NOMO-1 treated with dmso at 0.1 percent for 144 hours (cell line): ENCODE data around the gene DSCAML1.

Source experiments
- DNase-seq: peaks from one replicate; lab custom pipeline; 2025; ENCODE audit not compliant: unreplicated experiment; lab: John Stamatoyannopoulos, UW

Gene DSCAML1

GRCh38 chr11:117642835-117643234, 154.2 kb downstream of the DSCAML1 start:
- DNase-seq, result no peak

DNA sequence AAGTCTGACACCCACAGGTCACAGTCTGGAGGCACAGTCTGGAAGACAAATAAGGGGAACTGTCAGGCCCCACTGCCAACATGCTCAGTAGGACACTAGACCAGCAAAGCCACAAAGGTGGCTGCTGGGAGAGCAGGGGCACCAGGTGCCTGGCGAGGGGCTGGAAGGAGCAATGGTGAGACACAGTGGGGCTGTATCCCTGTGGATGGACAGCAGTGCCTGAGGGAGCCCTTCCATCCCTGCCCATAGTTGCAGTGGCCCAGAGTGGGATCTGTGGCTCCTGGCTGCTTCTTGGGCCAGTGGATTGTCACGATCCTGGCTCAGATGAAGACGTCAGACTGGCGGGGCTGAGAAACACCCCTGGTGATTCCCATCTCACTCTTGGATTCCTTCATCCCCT, 154.6 kb downstream of the DSCAML1 start:
- no peak for DNase-seq

DNA sequence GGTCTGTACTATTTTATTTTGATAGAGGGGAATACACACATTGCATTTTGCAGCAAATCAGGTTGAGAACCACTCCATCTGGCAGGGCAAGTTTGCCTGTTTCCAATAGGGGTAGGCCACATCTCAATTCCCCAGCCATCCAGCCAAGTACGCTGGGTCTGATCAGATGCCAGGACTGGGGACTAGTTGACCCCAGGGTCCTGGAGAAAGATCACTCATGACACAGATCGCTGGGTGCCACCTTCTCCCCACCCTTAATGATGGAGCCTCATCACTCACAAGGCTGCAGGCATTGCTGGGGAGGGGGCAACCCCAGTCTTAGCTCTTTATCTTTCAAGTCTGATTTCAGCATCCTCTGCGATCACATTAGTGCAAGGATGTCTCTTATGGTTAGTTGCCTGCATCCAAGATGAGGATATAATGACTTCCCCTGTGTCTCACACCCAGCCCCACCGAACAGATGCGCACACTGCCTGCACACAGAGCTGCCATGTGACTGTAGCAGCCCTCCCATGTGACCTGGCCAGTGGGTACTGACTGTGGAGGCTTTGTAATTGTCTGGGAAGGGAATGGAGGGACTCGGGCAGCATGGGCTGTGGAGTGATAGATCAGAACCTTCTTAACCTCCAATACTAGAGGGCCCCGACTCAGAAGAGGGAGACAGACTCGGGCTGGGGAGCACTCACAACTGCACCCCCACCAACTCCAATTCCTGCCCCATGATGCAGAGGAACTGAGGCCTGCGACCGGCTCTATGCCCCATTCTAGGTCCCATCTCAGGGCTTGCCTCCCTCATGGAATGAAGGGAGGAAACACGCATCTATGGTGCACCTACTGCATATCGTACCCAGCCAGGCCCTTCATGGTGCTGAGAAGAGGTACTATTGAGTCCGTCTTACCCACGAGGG, 155.8 kb downstream of the DSCAML1 start:
- no peak for DNase-seq

GRCh38 chr11:117640041-117640440, 157.0 kb downstream of the DSCAML1 start:
- no peak for DNase-seq

DNA sequence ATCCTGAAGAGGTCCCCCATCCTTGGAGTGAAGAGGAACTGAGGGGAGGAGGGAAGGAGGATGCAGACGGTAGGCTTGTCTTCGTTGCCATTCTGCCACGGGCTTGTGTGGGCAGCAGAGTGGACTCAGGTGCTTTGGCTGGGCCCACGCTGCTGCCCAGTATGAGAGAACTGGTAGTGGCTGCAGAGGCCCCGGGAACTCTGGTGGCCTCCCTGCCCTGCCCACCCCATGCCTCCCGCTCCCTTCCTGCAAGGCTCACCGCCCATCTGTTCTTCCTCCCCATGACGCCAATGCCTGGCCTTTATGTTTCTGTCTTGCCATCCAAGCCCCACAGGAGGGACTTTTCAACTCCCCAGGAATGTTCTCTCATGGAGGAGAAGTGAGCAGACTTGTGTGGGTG, 157.4 kb downstream of the DSCAML1 start:
- DNase-seq, result no peak

DNA sequence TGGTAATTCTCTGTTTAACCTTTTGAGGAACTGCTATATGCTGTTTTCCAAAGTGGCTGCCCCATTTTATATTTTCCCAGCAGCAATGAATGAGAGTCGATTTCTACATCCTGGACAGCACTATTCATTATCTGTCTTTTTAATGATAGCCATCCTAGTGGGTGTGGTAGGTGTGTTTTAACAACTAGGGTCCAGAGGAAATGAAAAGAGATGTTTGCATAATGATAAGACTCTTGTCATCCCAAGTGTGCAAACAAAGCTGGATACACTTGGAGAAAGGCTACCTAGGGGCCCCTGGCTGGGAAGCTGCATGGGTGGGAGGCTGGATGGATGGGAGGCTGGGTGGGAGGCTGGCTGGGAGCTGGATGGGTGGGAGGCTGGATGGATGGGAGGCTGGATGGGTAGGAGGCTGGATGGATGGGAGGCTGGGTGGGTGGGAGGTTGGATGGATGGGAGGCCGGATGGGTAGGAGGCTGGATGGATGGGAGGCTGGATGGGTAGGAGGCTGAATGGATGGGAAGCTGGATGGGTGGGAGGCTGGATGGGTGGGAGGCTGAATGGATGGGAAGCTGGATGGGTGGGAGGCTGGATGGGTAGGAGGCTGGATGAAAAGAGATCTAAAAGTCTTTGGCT, 158.0 kb downstream of the DSCAML1 start:
- no peak for DNase-seq

DNA sequence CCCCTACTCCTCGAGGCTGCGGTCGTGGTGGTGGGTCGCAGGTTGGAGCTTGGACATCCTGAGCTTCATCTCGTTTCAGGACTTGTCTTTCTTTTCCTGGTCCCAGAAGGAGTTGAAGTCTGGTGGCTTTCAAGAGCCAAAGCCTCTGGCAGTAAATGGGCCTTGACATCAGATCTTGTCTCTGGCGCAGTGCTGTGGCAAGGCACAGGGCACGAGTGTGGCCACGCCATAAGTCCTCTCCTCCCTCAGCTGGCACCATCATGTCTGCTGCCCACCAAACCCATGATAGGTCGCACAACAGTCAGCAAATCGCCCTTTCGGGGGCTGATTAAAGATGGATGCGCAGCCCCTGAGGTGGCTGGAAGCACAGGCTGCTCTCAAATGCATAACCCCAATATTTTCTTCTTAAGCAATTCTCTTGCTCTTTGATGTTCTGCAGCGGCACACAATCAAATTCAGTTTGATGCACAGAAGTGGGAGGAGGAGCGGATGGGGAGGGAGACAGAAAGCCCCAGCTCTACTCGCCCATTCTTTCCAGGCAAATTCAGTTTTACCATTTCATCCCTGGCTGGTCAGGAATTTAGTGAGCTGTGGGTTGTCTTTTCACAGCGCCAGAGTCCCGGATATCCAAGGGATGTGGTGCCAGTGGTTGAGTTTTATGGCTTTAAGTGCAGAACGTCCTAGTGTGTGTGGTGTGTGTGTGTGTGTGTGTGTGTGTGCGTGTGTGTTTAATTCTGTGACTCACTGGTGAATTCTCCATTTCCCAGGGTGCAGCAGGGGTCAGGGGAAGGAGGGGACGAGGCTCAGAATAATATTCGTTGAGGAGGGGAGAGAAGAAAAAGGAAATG, 162.0 kb downstream of the DSCAML1 start:
- no peak for DNase-seq

GRCh38 chr11:117633976-117634755, 162.8 kb downstream of the DSCAML1 start:
- no peak for DNase-seq

DNA sequence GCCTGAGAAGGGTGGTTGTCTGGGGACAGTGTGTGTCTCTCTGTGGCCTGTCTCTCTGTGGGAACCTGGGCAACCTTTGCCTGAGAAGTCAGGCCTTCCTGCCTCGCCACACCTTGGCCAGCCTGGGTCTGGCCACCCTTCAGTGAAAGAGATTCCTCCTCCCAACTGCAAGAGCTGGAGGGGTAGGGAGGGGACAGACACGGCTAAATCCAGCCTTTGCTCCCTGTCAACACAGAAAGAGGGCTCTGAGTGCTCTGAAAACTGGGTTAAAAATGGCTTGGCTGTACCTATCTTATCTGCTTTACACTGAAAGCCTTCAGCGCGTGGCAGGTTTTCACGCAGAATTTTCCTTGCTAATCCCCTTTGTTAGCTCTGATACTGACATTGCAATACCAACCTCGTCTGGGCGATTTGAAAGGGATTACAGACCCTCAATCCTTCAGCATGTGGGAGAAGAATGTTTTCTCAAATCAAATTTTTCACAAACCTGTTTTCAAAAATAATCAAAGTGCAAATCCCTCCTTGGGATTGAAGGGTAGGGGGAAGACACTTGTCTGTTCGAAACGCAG, 163.7 kb downstream of the DSCAML1 start:
- DNase-seq, result no peak

DNA sequence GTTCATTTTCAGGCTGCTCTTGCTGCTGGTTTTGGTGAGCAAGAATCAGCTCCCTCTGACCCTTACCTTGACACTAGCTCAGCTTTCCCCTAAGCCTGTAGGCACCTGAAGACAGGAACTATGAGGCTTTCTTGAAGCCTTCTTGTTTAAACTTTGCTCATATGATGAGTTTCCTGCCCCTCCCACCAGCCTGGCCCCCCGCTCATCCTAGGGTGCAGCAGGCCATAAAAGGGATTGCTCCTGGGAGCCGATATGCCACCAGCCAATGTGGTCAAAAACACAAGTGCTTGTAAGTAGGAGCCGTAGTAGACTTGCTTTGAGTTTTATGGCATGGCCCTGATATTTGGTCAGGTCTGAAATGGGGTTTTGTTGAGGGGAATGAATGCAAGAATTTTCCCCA, 164.7 kb downstream of the DSCAML1 start:
- DNase-seq, result no peak

- no peak for DNase-seq
Observed at GRCh38 chr11:117631336-117632140, 165.5 kb downstream of the DSCAML1 start.

- DNase-seq, result no peak
Observed at GRCh38 chr11:117629891-117630538, 167.0 kb downstream of the DSCAML1 start.

- no peak for DNase-seq
Observed at GRCh38 chr11:117629146-117629545, 167.9 kb downstream of the DSCAML1 start.

DNA sequence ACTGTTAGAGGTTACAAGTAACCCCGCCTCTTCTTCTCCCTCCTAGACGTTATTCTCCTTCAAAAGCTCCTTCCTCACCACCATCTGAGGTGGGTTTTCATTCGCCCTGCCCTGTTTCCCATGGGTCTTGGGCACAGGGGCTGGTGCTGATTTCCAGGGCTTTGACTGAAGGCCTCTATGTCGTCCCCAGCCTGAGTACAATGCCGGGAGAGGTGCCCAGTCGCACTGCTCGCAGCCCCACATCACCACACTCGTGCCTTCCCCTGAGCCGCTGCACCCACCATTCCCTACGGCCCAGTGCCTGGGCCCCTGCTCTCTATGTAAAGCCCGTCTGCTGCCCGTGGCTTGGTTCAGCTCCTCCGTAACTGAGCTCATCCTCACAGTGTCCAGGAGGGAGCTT, 169.8 kb downstream of the DSCAML1 start:
- DNase-seq, result no peak

- no peak for DNase-seq
Observed at GRCh38 chr11:117626576-117626975, 170.4 kb downstream of the DSCAML1 start.

- no peak for DNase-seq
Observed at GRCh38 chr11:117625237-117625636, 171.8 kb downstream of the DSCAML1 start.

DNA sequence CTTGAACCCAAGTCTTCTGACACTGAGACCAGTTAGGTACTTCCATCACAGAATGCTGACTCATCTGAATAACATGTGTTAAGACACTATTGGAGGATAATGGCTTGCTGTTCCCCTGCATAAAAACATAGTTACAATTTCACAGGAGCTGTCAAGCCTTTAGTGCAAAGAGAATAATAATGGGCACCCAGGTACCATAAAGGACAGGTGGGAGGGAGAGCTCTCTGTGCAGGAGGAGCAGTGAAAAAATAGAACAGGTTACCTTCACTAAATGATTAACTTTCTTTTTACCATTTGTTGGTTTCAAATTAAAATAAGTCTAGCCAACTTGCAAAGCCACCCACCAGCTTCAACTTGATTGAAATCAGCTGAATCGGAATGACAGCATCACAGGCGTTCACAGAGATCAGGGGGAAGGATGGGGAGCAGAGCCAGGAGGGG, 173.2 kb downstream of the DSCAML1 start:
- no peak for DNase-seq

- DNase-seq, result no peak
Observed at GRCh38 chr11:117621226-117621625, 175.8 kb downstream of the DSCAML1 start.

- DNase-seq, result no peak
Observed at GRCh38 chr11:117620659-117621058, 176.4 kb downstream of the DSCAML1 start.
